ENCODE measurements around the gene KCNQ1.

GRCh38 chr11:2652333-2653197 lies 207.8 kb downstream of the KCNQ1 start:
- TF ChIP-seq, protein P1, sequence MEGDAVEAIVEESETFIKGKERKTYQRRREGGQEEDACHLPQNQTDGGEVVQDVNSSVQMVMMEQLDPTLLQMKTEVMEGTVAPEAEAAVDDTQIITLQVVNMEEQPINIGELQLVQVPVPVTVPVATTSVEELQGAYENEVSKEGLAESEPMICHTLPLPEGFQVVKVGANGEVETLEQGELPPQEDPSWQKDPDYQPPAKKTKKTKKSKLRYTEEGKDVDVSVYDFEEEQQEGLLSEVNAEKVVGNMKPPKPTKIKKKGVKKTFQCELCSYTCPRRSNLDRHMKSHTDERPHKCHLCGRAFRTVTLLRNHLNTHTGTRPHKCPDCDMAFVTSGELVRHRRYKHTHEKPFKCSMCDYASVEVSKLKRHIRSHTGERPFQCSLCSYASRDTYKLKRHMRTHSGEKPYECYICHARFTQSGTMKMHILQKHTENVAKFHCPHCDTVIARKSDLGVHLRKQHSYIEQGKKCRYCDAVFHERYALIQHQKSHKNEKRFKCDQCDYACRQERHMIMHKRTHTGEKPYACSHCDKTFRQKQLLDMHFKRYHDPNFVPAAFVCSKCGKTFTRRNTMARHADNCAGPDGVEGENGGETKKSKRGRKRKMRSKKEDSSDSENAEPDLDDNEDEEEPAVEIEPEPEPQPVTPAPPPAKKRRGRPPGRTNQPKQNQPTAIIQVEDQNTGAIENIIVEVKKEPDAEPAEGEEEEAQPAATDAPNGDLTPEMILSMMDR (IDR thresholded peaks at IDR 0.05): no peak
- TF ChIP-seq POLR2A (IDR thresholded peaks at IDR 0.05): no peak

All from gastroesophageal sphincter (tissue), 3 donors.